K562 (cell line): ENCODE measurements around the gene MRPL41. TPM values are rescaled to one million over a fixed set of nuclear protein-coding genes. Genes with fewer than 3 reads are reported as not detected.

Source experiments
- ARID2 ChIP-seq: fragments of 450-650 bp; IDR thresholded peaks from 2 replicates; pipeline ENCODE4 v1.6.1; 2017; ENCODE audit warnings: antibody characterized with exemption, mild to moderate bottlenecking
- KLF6 ChIP-seq: fragments of 250-450 bp; sonication (Bioruptor Pico); IDR thresholded peaks from 2 replicates; pipeline ENCODE4 v1.4.0; 2020; ENCODE audit warnings: mild to moderate bottlenecking, moderate library complexity, borderline replicate concordance
- MCM5 ChIP-seq: fragments of 450-650 bp; IDR thresholded peaks from 2 replicates; pipeline ENCODE4 v1.6.1; 2016; ENCODE audit warnings: low read depth
- MTF1 ChIP-seq: fragments of 250-450 bp; sonication (Bioruptor Pico); IDR thresholded peaks from 2 replicates; pipeline ENCODE4 v1.9.0; 2021; ENCODE audit warnings: moderate library complexity, mild to moderate bottlenecking, inconsistent platforms, borderline replicate concordance
- NCOR1 ChIP-seq: fragments of 450-650 bp; IDR thresholded peaks from 2 replicates; pipeline ENCODE4 v1.6.1; 2016; ENCODE audit warnings: mild to moderate bottlenecking, moderate library complexity
- NFIX ChIP-seq: fragments of 250-450 bp; sonication (Bioruptor Pico); IDR thresholded peaks from 2 replicates; pipeline ENCODE4 v1.4.0; 2020; ENCODE audit warnings: low read depth, mild to moderate bottlenecking, moderate library complexity
- RB1 ChIP-seq: fragments of 450-650 bp; IDR thresholded peaks from 2 replicates; pipeline ENCODE4 v1.6.1; 2017; ENCODE audit warnings: low read depth, mild to moderate bottlenecking
- XRCC5 ChIP-seq: fragments of 200-400 bp; formaldehyde crosslinking; IDR thresholded peaks from 2 replicates; pipeline ENCODE4 v1.6.1; 2017; ENCODE audit warnings: low read depth, mild to moderate bottlenecking, low read length
- ZNF121 ChIP-seq: sonication (generic); formaldehyde crosslinking; conservative IDR thresholded peaks from 2 replicates; pipeline ENCODE4 v1.8.0; 2022; ENCODE audit warnings: missing genetic modification reagents
- ZNF239 ChIP-seq: fragments of 250-450 bp; sonication (Bioruptor Pico); IDR thresholded peaks from 2 replicates; pipeline ENCODE4 v1.4.0; 2020; ENCODE audit warnings: mild to moderate bottlenecking
- ZNF785 ChIP-seq: fragments of 250-450 bp; sonication (Bioruptor Pico); IDR thresholded peaks from 2 replicates; pipeline ENCODE4 v1.4.0; 2020; ENCODE audit warnings: mild to moderate bottlenecking
- ZNF830 ChIP-seq: fragments of 250-450 bp; sonication (Bioruptor Pico); IDR thresholded peaks from 2 replicates; pipeline ENCODE4 v1.5.0; 2021; ENCODE audit warnings: mild to moderate bottlenecking
- polyA plus RNA-seq, 8 experiments: library from polyadenylated mRNA; depleted of rRNA in 4 of 8; stranded (reverse) in 5 of 8; unstranded in 3 of 8; fragments of >200 nt; fragmentation: Nextera tagmentation in 2 of 8; fragmentation: Illumina TruSeq in 1 of 8; extraction: Ambion mirVana in 2 of 8; extraction: Trizol in 1 of 8; gene quantifications; 2 replicates each; pipeline versions ENCODE4 v1.2.1 to v1.2.3, GENCODE V29; 2011 to 2014; ENCODE audit warnings: inconsistent platforms in 1 of 8, missing spikeins in 1 of 8
- total RNA-seq, 7 experiments: library from RNA; depleted of rRNA in 6 of 7; stranded (reverse); fragments of >200 nt in 6 of 7; fragmentation: Illumina TruSeq in 2 of 7; extraction: Trizol in 2 of 7; gene quantifications; 2 replicates each; pipeline versions ENCODE4 v1.2.1 to v1.2.3, GENCODE V29; 2011 to 2021; ENCODE audit warnings: low replicate concordance in 1 of 7
- TF ChIP-seq, protein P1 (sequence below), 3 experiments: fragments of 200-800 bp in 1 of 3; fragments of 250-450 bp in 1 of 3; fragments of 450-650 bp in 1 of 3; sonication (Bioruptor Pico) in 1 of 3; sonication (Bioruptor generic) in 1 of 3; formaldehyde crosslinking in 1 of 3; IDR thresholded peaks; 2 replicates each; pipeline versions ENCODE4 v1.6.1 to v1.8.0; 2016 to 2022; ENCODE audit warnings: mild to moderate bottlenecking in 2 of 3, missing genetic modification characterization in 2 of 3, missing compliant biosample characterization in 1 of 3, moderate library complexity in 1 of 3
- TF ChIP-seq, protein P2 (sequence below), 2 experiments: IDR thresholded peaks; 2 replicates each; pipeline ENCODE4 v1.6.1; 2011; ENCODE audit warnings: borderline replicate concordance in 1 of 2, control low read depth in 1 of 2, low read depth in 1 of 2, low read length in 1 of 2, mild to moderate bottlenecking in 1 of 2, mixed read lengths in 1 of 2, moderate library complexity in 1 of 2; ENCODE audit not compliant: insufficient read depth in 1 of 2, insufficient read length in 1 of 2, poor library complexity in 1 of 2, severe bottlenecking in 1 of 2; ENCODE audit errors: extremely low read depth in 1 of 2
- TF ChIP-seq, protein P3 (sequence below): fragments of 450-650 bp; formaldehyde crosslinking; IDR thresholded peaks from 2 replicates; pipeline ENCODE4 v1.4.0; 2020; ENCODE audit warnings: mild to moderate bottlenecking
- TF ChIP-seq, protein P4 (sequence below): sonication (generic); formaldehyde crosslinking; IDR thresholded peaks from 2 replicates; pipeline ENCODE4 v1.8.0; 2022; ENCODE audit warnings: mild to moderate bottlenecking, low read depth, missing genetic modification reagents

Gene MRPL41
- total and polyA plus RNA-seq, 9 of the 15 experiments (the other 6 are each of a cell fraction or from before 2014, with no cell fraction given), result 2.6 to 259 (median 21.6) TPM

DNA sequence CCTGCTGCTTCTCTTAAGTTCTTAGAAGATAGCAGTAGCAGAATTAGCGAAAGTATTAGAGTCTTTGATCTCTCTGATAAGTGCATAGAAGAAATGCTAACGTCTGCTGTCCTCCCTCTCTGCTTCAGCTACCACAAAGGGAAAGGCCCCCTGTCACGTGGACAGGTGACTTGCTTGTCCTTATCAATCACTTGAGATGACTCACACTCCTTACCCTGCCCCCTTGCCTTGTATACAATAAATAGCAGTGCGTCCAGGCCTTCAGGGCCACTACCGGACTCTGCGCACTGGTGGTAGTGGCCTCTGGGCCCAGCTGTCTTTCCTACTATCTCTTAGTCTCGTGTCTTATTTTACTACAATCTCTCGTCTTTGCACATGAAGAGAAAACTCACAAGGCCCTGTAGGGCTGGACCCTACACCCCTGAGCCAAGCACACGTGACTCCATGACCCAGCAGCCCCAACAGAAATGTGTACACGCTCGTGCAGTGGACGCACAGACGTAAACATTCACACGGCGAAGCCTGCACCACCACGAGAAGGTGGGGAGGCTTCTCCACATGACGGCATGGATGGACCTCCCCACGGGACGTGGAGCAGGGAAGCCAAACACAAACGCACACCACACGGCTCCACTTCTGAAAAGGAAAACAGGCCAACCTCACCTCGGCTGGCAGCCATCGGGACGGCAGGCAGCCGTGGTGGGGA, 39.8 kb upstream of the MRPL41 start (continued):
- TF ChIP-seq, protein P1, sequence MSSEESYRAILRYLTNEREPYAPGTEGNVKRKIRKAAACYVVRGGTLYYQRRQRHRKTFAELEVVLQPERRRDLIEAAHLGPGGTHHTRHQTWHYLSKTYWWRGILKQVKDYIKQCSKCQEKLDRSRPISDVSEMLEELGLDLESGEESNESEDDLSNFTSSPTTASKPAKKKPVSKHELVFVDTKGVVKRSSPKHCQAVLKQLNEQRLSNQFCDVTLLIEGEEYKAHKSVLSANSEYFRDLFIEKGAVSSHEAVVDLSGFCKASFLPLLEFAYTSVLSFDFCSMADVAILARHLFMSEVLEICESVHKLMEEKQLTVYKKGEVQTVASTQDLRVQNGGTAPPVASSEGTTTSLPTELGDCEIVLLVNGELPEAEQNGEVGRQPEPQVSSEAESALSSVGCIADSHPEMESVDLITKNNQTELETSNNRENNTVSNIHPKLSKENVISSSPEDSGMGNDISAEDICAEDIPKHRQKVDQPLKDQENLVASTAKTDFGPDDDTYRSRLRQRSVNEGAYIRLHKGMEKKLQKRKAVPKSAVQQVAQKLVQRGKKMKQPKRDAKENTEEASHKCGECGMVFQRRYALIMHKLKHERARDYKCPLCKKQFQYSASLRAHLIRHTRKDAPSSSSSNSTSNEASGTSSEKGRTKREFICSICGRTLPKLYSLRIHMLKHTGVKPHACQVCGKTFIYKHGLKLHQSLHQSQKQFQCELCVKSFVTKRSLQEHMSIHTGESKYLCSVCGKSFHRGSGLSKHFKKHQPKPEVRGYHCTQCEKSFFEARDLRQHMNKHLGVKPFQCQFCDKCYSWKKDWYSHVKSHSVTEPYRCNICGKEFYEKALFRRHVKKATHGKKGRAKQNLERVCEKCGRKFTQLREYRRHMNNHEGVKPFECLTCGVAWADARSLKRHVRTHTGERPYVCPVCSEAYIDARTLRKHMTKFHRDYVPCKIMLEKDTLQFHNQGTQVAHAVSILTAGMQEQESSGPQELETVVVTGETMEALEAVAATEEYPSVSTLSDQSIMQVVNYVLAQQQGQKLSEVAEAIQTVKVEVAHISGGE (CRISPR knock-in tag; IDR thresholded peaks at IDR 0.05), result no peak
- TF ChIP-seq ZNF121 (CRISPR knock-in tag) (no peak), XRCC5 (no peak), ARID2 (no peak), KLF6 (CRISPR knock-in tag) (no peak), MTF1 (no peak), ZNF239 (CRISPR knock-in tag) (no peak), RB1 (no peak), ZNF830 (CRISPR knock-in tag) (no peak), ZNF785 (no peak), MCM5 (no peak), NFIX (CRISPR knock-in tag) (no peak), NCOR1 (peak; percentile 52)
- TF ChIP-seq, protein P2, sequence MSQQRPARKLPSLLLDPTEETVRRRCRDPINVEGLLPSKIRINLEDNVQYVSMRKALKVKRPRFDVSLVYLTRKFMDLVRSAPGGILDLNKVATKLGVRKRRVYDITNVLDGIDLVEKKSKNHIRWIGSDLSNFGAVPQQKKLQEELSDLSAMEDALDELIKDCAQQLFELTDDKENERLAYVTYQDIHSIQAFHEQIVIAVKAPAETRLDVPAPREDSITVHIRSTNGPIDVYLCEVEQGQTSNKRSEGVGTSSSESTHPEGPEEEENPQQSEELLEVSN (IDR thresholded peaks at IDR 0.05; ENCODE audit: borderline replicate concordance in 1 of 2, extremely low read depth in 1 of 2, insufficient read depth in 1 of 2, insufficient read length in 1 of 2, low read depth in 1 of 2, low read length in 1 of 2, poor library complexity in 1 of 2, severe bottlenecking in 1 of 2), result no peak
- TF ChIP-seq, protein P3, sequence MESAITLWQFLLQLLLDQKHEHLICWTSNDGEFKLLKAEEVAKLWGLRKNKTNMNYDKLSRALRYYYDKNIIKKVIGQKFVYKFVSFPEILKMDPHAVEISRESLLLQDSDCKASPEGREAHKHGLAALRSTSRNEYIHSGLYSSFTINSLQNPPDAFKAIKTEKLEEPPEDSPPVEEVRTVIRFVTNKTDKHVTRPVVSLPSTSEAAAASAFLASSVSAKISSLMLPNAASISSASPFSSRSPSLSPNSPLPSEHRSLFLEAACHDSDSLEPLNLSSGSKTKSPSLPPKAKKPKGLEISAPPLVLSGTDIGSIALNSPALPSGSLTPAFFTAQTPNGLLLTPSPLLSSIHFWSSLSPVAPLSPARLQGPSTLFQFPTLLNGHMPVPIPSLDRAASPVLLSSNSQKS (CRISPR knock-in tag), result no peak
- TF ChIP-seq, protein P4, sequence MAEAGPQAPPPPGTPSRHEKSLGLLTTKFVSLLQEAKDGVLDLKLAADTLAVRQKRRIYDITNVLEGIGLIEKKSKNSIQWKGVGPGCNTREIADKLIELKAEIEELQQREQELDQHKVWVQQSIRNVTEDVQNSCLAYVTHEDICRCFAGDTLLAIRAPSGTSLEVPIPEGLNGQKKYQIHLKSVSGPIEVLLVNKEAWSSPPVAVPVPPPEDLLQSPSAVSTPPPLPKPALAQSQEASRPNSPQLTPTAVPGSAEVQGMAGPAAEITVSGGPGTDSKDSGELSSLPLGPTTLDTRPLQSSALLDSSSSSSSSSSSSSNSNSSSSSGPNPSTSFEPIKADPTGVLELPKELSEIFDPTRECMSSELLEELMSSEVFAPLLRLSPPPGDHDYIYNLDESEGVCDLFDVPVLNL (CRISPR knock-in tag), result peak; percentile 32; the same call in 1 of the 2 replicates
